HEK293 (cell line): Measurements from ENCODE around the gene RNF215.

Experiments used
- EGR2 ChIP-seq: fragments of 450-650 bp; formaldehyde crosslinking; IDR thresholded peaks from 2 replicates; pipeline ENCODE4 v1.5.1; 2016; ENCODE audit warnings: low read depth, missing biosample characterization, missing genetic modification characterization
- GLIS1 ChIP-seq: fragments of 450-650 bp; formaldehyde crosslinking; IDR thresholded peaks from 2 replicates; pipeline ENCODE4 v1.5.1; 2016; ENCODE audit warnings: missing biosample characterization, missing genetic modification characterization
- HOXC10 ChIP-seq: sonication (generic); formaldehyde crosslinking; IDR thresholded peaks from 2 replicates; pipeline ENCODE4 v1.8.1; 2023; ENCODE audit warnings: mild to moderate bottlenecking, missing genetic modification reagents
- IKZF3 ChIP-seq: fragments of 450-650 bp; IDR thresholded peaks from 2 replicates; pipeline ENCODE4 v1.5.0; 2018; ENCODE audit warnings: missing biosample characterization, mild to moderate bottlenecking, missing genetic modification characterization, moderate library complexity
- KLF10 ChIP-seq: fragments of 450-650 bp; IDR thresholded peaks from 2 replicates; pipeline ENCODE4 v1.5.1; 2018; ENCODE audit warnings: missing biosample characterization, mild to moderate bottlenecking, missing genetic modification characterization
- SP2 ChIP-seq: fragments of 450-650 bp; formaldehyde crosslinking; IDR thresholded peaks from 2 replicates; pipeline ENCODE4 v1.5.1; 2016; ENCODE audit warnings: missing biosample characterization, missing genetic modification characterization
- SP7 ChIP-seq: fragments of 450-650 bp; formaldehyde crosslinking; IDR thresholded peaks from 2 replicates; pipeline ENCODE4 v1.5.1; 2016; ENCODE audit warnings: missing biosample characterization, missing genetic modification characterization
- ZBTB17 ChIP-seq: fragments of 450-650 bp; formaldehyde crosslinking; IDR thresholded peaks from 2 replicates; pipeline ENCODE4 v1.5.1; 2016; ENCODE audit warnings: missing biosample characterization, missing genetic modification characterization
- ZNF174 ChIP-seq: fragments of 450-650 bp; formaldehyde crosslinking; IDR thresholded peaks from 2 replicates; pipeline ENCODE4 v1.5.0; 2017; ENCODE audit warnings: missing biosample characterization, mild to moderate bottlenecking, missing genetic modification characterization
- ZNF2 ChIP-seq: fragments of 450-650 bp; formaldehyde crosslinking; IDR thresholded peaks from 2 replicates; pipeline ENCODE4 v1.5.1; 2016; ENCODE audit warnings: missing biosample characterization, missing genetic modification characterization
- ZNF311 ChIP-seq: fragments of 450-650 bp; formaldehyde crosslinking; IDR thresholded peaks from 2 replicates; pipeline ENCODE4 v1.5.1; 2017; ENCODE audit warnings: missing biosample characterization, missing genetic modification characterization, borderline replicate concordance
- ZNF37A ChIP-seq: fragments of 450-650 bp; IDR thresholded peaks from 2 replicates; pipeline ENCODE4 v1.5.1; 2018; ENCODE audit warnings: missing biosample characterization, missing genetic modification characterization
- ZNF621 ChIP-seq: fragments of 450-650 bp; formaldehyde crosslinking; IDR thresholded peaks from 2 replicates; pipeline ENCODE4 v1.5.1; 2017; ENCODE audit warnings: missing biosample characterization, missing genetic modification characterization
- ZNF658 ChIP-seq: fragments of 450-650 bp; formaldehyde crosslinking; IDR thresholded peaks from 2 replicates; pipeline ENCODE4; 2016; ENCODE audit warnings: missing biosample characterization, missing genetic modification characterization
- ZNF660 ChIP-seq: fragments of 450-650 bp; IDR thresholded peaks from 2 replicates; pipeline ENCODE4 v1.5.1; 2018; ENCODE audit warnings: missing biosample characterization, mild to moderate bottlenecking, missing genetic modification characterization
- ZNF777 ChIP-seq: fragments of 450-650 bp; formaldehyde crosslinking; IDR thresholded peaks from 2 replicates; pipeline ENCODE4 v1.5.1; 2017; ENCODE audit warnings: missing biosample characterization, missing genetic modification characterization, borderline replicate concordance
- ZNF843 ChIP-seq: fragments of 450-650 bp; formaldehyde crosslinking; IDR thresholded peaks from 2 replicates; pipeline ENCODE4 v1.5.1; 2016; ENCODE audit warnings: missing biosample characterization, missing genetic modification characterization
- TF ChIP-seq, protein P1 (sequence below): sonication (generic); formaldehyde crosslinking; IDR thresholded peaks from 2 replicates; pipeline ENCODE4 v1.8.1; 2022; ENCODE audit warnings: mild to moderate bottlenecking, moderate library complexity, missing genetic modification reagents
- TF ChIP-seq, protein P2 (sequence below): fragments of 450-650 bp; formaldehyde crosslinking; IDR thresholded peaks from 2 replicates; pipeline ENCODE4 v1.5.1; 2016; ENCODE audit warnings: missing biosample characterization, missing genetic modification characterization
- TF ChIP-seq, protein P3 (sequence below): fragments of 450-650 bp; formaldehyde crosslinking; IDR thresholded peaks from 2 replicates; pipeline ENCODE4 v1.5.1; 2017; ENCODE audit warnings: missing biosample characterization, missing genetic modification characterization
- TF ChIP-seq, protein P4 (sequence below): fragments of 450-650 bp; formaldehyde crosslinking; IDR thresholded peaks from 2 replicates; pipeline ENCODE4 v1.5.1; 2016; ENCODE audit warnings: missing biosample characterization, missing genetic modification characterization
- TF ChIP-seq, protein P5 (sequence below): fragments of 450-650 bp; formaldehyde crosslinking; IDR thresholded peaks from 2 replicates; pipeline ENCODE4 v1.5.1; 2016; ENCODE audit warnings: missing biosample characterization, missing genetic modification characterization
- TF ChIP-seq, protein P6 (sequence below): fragments of 450-650 bp; formaldehyde crosslinking; conservative IDR thresholded peaks from 2 replicates; pipeline ENCODE4 v1.5.1; 2016; ENCODE audit warnings: low read depth, missing biosample characterization, missing genetic modification characterization
- TF ChIP-seq, protein P7 (sequence below): fragments of 450-650 bp; formaldehyde crosslinking; conservative IDR thresholded peaks from 2 replicates; pipeline ENCODE4 v1.5.1; 2016; ENCODE audit warnings: low read depth, missing biosample characterization, missing genetic modification characterization

Gene RNF215

DNA sequence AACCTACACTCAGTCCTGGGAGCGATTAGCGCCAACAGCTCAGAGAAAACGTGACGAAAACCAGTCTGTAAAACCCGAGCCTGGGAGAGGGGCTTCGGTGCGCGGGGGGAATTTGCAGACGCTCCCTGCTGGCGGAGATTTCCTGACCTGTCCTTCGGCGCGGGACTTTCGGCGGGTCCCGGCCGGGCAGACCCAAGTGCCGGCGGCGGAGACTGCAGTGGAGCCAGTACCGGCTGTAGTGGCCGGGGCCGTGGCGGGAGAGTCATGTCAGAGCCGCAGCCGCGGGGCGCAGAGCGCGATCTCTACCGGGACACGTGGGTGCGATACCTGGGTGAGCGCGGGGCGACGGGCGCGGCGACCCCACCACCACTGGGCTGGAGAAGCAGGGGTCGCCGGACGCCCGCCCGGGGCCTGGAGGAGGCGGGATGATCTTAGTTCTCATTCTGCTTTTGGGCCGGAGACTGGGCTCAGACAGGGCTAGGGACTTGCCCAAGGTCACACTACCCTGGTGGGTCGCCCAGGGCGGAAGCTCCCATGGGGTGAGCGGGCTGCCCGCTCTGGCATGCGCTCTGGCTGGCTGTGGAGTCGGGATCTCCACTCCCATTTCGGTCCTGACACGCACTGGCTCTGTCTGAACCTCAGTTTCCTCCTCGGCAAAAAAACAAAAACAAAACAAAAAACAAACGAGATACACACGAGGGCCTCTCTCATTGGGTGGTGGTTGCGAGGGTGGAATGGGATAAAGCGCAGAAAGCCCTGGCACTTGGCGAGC is 38.6 kb upstream of the RNF215 start, which contains the start of gene MTFP1 (continued):
- TF ChIP-seq, protein P1, sequence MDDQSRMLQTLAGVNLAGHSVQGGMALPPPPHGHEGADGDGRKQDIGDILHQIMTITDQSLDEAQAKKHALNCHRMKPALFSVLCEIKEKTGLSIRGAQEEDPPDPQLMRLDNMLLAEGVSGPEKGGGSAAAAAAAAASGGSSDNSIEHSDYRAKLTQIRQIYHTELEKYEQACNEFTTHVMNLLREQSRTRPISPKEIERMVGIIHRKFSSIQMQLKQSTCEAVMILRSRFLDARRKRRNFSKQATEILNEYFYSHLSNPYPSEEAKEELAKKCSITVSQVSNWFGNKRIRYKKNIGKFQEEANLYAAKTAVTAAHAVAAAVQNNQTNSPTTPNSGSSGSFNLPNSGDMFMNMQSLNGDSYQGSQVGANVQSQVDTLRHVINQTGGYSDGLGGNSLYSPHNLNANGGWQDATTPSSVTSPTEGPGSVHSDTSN (CRISPR knock-in tag): no peak
- TF ChIP-seq ZBTB17 (tag by site-specific recombination) (peak; percentile 79), SP7 (tag by site-specific recombination) (0 out of 2 replicates have a peak, but pooled peaks have one; percentile 41), GLIS1 (tag by site-specific recombination) (peak; percentile 5; the same call in 1 of the 2 replicates), IKZF3 (tag by site-specific recombination) (no peak), ZNF311 (no peak), KLF10 (no peak), HOXC10 (CRISPR knock-in tag) (no peak), ZNF37A (tag by site-specific recombination) (no peak), ZNF660 (tag by site-specific recombination) (0 out of 2 replicates have a peak, but pooled peaks have one; percentile 39), SP2 (tag by site-specific recombination) (peak; percentile 52), ZNF2 (tag by site-specific recombination) (0 out of 2 replicates have a peak, but pooled peaks have one; percentile 26), ZNF621 (no peak), ZNF174 (tag by site-specific recombination) (no peak), ZNF843 (tag by site-specific recombination) (no peak), ZNF777 (tag by site-specific recombination) (no peak), EGR2 (tag by site-specific recombination) (no peak), ZNF658 (tag by site-specific recombination) (no peak)
- TF ChIP-seq, protein P2, sequence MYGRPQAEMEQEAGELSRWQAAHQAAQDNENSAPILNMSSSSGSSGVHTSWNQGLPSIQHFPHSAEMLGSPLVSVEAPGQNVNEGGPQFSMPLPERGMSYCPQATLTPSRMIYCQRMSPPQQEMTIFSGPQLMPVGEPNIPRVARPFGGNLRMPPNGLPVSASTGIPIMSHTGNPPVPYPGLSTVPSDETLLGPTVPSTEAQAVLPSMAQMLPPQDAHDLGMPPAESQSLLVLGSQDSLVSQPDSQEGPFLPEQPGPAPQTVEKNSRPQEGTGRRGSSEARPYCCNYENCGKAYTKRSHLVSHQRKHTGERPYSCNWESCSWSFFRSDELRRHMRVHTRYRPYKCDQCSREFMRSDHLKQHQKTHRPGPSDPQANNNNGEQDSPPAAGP (tag by site-specific recombination): peak; percentile 51; the same call in 1 of the 2 replicates
- TF ChIP-seq, protein P3, sequence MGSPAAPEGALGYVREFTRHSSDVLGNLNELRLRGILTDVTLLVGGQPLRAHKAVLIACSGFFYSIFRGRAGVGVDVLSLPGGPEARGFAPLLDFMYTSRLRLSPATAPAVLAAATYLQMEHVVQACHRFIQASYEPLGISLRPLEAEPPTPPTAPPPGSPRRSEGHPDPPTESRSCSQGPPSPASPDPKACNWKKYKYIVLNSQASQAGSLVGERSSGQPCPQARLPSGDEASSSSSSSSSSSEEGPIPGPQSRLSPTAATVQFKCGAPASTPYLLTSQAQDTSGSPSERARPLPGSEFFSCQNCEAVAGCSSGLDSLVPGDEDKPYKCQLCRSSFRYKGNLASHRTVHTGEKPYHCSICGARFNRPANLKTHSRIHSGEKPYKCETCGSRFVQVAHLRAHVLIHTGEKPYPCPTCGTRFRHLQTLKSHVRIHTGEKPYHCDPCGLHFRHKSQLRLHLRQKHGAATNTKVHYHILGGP (tag by site-specific recombination): no peak
- TF ChIP-seq, protein P4, sequence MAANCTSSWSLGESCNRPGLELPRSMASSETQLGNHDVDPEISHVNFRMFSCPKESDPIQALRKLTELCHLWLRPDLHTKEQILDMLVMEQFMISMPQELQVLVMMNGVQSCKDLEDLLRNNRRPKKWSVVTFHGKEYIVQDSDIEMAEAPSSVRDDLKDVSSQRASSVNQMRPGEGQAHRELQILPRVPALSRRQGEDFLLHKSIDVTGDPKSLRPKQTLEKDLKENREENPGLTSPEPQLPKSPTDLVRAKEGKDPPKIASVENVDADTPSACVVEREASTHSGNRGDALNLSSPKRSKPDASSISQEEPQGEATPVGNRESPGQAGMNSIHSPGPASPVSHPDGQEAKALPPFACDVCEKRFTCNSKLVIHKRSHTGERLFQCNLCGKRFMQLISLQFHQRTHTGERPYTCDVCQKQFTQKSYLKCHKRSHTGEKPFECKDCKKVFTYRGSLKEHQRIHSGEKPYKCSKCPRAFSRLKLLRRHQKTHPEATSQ (tag by site-specific recombination): 0 out of 2 replicates have a peak, but pooled peaks have one; percentile 35
- TF ChIP-seq, protein P5, sequence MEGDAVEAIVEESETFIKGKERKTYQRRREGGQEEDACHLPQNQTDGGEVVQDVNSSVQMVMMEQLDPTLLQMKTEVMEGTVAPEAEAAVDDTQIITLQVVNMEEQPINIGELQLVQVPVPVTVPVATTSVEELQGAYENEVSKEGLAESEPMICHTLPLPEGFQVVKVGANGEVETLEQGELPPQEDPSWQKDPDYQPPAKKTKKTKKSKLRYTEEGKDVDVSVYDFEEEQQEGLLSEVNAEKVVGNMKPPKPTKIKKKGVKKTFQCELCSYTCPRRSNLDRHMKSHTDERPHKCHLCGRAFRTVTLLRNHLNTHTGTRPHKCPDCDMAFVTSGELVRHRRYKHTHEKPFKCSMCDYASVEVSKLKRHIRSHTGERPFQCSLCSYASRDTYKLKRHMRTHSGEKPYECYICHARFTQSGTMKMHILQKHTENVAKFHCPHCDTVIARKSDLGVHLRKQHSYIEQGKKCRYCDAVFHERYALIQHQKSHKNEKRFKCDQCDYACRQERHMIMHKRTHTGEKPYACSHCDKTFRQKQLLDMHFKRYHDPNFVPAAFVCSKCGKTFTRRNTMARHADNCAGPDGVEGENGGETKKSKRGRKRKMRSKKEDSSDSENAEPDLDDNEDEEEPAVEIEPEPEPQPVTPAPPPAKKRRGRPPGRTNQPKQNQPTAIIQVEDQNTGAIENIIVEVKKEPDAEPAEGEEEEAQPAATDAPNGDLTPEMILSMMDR (tag by site-specific recombination): no peak
- TF ChIP-seq, protein P6, sequence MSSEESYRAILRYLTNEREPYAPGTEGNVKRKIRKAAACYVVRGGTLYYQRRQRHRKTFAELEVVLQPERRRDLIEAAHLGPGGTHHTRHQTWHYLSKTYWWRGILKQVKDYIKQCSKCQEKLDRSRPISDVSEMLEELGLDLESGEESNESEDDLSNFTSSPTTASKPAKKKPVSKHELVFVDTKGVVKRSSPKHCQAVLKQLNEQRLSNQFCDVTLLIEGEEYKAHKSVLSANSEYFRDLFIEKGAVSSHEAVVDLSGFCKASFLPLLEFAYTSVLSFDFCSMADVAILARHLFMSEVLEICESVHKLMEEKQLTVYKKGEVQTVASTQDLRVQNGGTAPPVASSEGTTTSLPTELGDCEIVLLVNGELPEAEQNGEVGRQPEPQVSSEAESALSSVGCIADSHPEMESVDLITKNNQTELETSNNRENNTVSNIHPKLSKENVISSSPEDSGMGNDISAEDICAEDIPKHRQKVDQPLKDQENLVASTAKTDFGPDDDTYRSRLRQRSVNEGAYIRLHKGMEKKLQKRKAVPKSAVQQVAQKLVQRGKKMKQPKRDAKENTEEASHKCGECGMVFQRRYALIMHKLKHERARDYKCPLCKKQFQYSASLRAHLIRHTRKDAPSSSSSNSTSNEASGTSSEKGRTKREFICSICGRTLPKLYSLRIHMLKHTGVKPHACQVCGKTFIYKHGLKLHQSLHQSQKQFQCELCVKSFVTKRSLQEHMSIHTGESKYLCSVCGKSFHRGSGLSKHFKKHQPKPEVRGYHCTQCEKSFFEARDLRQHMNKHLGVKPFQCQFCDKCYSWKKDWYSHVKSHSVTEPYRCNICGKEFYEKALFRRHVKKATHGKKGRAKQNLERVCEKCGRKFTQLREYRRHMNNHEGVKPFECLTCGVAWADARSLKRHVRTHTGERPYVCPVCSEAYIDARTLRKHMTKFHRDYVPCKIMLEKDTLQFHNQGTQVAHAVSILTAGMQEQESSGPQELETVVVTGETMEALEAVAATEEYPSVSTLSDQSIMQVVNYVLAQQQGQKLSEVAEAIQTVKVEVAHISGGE: no peak
- TF ChIP-seq, protein P7, sequence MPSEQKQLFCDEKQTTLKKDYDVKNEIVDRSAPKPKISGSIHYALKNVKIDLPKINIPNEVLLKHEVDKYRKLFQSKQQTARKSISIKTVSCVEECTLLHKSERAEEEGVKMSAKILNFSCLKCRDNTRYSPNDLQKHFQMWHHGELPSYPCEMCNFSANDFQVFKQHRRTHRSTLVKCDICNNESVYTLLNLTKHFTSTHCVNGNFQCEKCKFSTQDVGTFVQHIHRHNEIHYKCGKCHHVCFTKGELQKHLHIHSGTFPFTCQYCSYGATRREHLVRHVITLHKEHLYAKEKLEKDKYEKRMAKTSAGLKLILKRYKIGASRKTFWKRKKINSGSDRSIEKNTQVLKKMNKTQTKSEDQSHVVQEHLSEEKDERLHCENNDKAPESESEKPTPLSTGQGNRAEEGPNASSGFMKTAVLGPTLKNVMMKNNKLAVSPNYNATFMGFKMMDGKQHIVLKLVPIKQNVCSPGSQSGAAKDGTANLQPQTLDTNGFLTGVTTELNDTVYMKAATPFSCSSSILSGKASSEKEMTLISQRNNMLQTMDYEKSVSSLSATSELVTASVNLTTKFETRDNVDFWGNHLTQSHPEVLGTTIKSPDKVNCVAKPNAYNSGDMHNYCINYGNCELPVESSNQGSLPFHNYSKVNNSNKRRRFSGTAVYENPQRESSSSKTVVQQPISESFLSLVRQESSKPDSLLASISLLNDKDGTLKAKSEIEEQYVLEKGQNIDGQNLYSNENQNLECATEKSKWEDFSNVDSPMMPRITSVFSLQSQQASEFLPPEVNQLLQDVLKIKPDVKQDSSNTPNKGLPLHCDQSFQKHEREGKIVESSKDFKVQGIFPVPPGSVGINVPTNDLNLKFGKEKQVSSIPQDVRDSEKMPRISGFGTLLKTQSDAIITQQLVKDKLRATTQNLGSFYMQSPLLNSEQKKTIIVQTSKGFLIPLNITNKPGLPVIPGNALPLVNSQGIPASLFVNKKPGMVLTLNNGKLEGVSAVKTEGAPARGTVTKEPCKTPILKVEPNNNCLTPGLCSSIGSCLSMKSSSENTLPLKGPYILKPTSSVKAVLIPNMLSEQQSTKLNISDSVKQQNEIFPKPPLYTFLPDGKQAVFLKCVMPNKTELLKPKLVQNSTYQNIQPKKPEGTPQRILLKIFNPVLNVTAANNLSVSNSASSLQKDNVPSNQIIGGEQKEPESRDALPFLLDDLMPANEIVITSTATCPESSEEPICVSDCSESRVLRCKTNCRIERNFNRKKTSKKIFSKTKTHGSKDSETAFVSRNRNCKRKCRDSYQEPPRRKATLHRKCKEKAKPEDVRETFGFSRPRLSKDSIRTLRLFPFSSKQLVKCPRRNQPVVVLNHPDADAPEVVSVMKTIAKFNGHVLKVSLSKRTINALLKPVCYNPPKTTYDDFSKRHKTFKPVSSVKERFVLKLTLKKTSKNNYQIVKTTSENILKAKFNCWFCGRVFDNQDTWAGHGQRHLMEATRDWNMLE (tag by site-specific recombination): no peak
